Neuronal stem cell (in vitro differentiated cells): ENCODE measurements around the gene UBTF.

ENCODE experiments used
- DNase-seq: peaks from one replicate; pipeline ENCODE4 v3.0.0-alpha.2; 2013; ENCODE audit warnings: low spot score
- H2AFZ ChIP-seq: one replicate; pipeline ENCODE4 v1.6.1; 2013; ENCODE audit warnings: mild to moderate bottlenecking, low read length, inconsistent platforms
- H2AK5ac ChIP-seq: 2 replicates; pipeline ENCODE4 v1.6.1; 2013; ENCODE audit warnings: low read depth, mild to moderate bottlenecking, inconsistent platforms, low read length, moderate library complexity, mixed read lengths
- H2BK120ac ChIP-seq: 2 replicates; pipeline ENCODE4 v1.6.1; 2013; ENCODE audit warnings: low read depth, mild to moderate bottlenecking, inconsistent platforms, low read length, moderate library complexity, mixed read lengths
- H2BK12ac ChIP-seq: one replicate; pipeline ENCODE4 v1.6.1; 2013; ENCODE audit warnings: low read length, inconsistent platforms
- H2BK15ac ChIP-seq: 2 replicates; pipeline ENCODE4 v1.6.1; 2013; ENCODE audit warnings: mild to moderate bottlenecking, low read length, inconsistent platforms, mixed read lengths
- H2BK5ac ChIP-seq: one replicate; pipeline ENCODE4 v1.6.1; 2013; ENCODE audit warnings: inconsistent platforms, mild to moderate bottlenecking, low read length, moderate library complexity
- H3K14ac ChIP-seq: one replicate; pipeline ENCODE4 v1.6.1; 2013; ENCODE audit warnings: low read length, inconsistent platforms
- H3K18ac ChIP-seq: 2 replicates; pipeline ENCODE4 v1.6.1; 2013; ENCODE audit warnings: low read length, inconsistent platforms
- H3K23ac ChIP-seq: 2 replicates; pipeline ENCODE4 v1.6.1; 2013; ENCODE audit warnings: low read depth, mild to moderate bottlenecking, mixed read lengths, low read length, inconsistent platforms; ENCODE audit not compliant: poor library complexity
- H3K27ac ChIP-seq: replicated peaks from 3 replicates; pipeline ENCODE4 v1.5.1; 2013; ENCODE audit warnings: low read length, inconsistent platforms
- H3K27me3 ChIP-seq, 3 experiments: 2 replicates each; pipeline ENCODE4 v1.6.1; 2013; ENCODE audit warnings: low read length in 3 of 3, mild to moderate bottlenecking in 2 of 3, inconsistent platforms in 1 of 3, low read depth in 1 of 3, mixed read lengths in 1 of 3, moderate library complexity in 1 of 3; ENCODE audit not compliant: control insufficient read depth in 3 of 3, insufficient read depth in 3 of 3
- H3K36me3 ChIP-seq, 2 donors: replicated peaks in 1 of 2; 2 replicates each; pipeline ENCODE4 v1.6.1; 2013; ENCODE audit warnings: low read length in 2 of 2; ENCODE audit not compliant: control insufficient read depth in 2 of 2, insufficient read depth in 2 of 2
- H3K4ac ChIP-seq: 2 replicates; pipeline ENCODE4 v1.6.1; 2013; ENCODE audit warnings: inconsistent platforms, mild to moderate bottlenecking, low read length, moderate library complexity
- H3K4me1 ChIP-seq, 2 donors: 1 replicate in 1 of 2; 2 replicates in 1 of 2; pipeline ENCODE4 v1.6.1; 2013; ENCODE audit warnings: low read length in 2 of 2, low read depth in 1 of 2; ENCODE audit not compliant: control insufficient read depth in 2 of 2, insufficient read depth in 1 of 2
- H3K4me2 ChIP-seq: one replicate; pipeline ENCODE4 v1.6.1; 2013; ENCODE audit warnings: mild to moderate bottlenecking, low read length, inconsistent platforms; ENCODE audit not compliant: insufficient read depth, poor library complexity, severe bottlenecking
- H3K4me3 ChIP-seq, 2 donors: 2 replicates each; pipeline ENCODE4 v1.5.1; 2013; ENCODE audit warnings: low read length in 2 of 2, mild to moderate bottlenecking in 2 of 2, inconsistent platforms in 1 of 2, moderate library complexity in 1 of 2
- H3K79me1 ChIP-seq: one replicate; pipeline ENCODE4 v1.6.1; 2013; ENCODE audit warnings: low read depth, mild to moderate bottlenecking, inconsistent platforms, low read length, moderate library complexity
- H3K9ac ChIP-seq: one replicate; pipeline ENCODE4 v1.6.1; 2013; ENCODE audit warnings: mild to moderate bottlenecking, low read depth, low read length, inconsistent platforms; ENCODE audit not compliant: poor library complexity
- H3K9me3 ChIP-seq, 2 donors: replicated peaks in 1 of 2; 2 replicates each; pipeline versions ENCODE3 to v1.6.1; 2013; ENCODE audit warnings: low read length in 2 of 2, mild to moderate bottlenecking in 2 of 2, inconsistent platforms in 1 of 2, low read depth in 1 of 2, mixed read lengths in 1 of 2, moderate library complexity in 1 of 2; ENCODE audit not compliant: control insufficient read depth in 2 of 2, insufficient read depth in 1 of 2
- H4K8ac ChIP-seq: one replicate; pipeline ENCODE4 v1.6.1; 2013; ENCODE audit warnings: low read depth, mild to moderate bottlenecking, inconsistent platforms, low read length, moderate library complexity
- H4K91ac ChIP-seq: one replicate; pipeline ENCODE4 v1.6.1; 2013; ENCODE audit warnings: low read length, low read depth, mild to moderate bottlenecking, inconsistent platforms; ENCODE audit not compliant: poor library complexity
- WGBS, 2 donors: extraction: QIAGEN DNeasy Blood & Tissue Kit; methylation state at CpG; one replicate each; pipeline ENCODE4 v1.1.7; 2013; ENCODE audit warnings: missing lambda C conversion rate in 2 of 2, mixed read lengths in 1 of 2; ENCODE audit not compliant: insufficient read length in 2 of 2, insufficient replicate concordance in 1 of 2; ENCODE audit errors: extremely low coverage in 2 of 2; 5-methylcytosine and 5-hydroxymethylcytosine counted together

Gene UBTF

GRCh38 chr17:44217738-44218343 lies 1.6 kb downstream of the UBTF start:
- Histone ChIP-seq H3K9ac (peak overlapping the region; percentile 61), H3K79me1 (peaks cover 12% of the 10 kb centered on the region), H2AK5ac (peak overlapping the region; percentile 14), H3K14ac (no peak overlapping the region), H4K91ac (no peak overlapping the region), H3K27ac (peak overlapping the region; percentile 35), H2AFZ (peak overlapping the region; percentile 84), H3K4ac (no peak overlapping the region), H3K4me2 (peak overlapping the region; percentile 84), H3K18ac (peak overlapping the region; percentile 87), H3K4me1 (peaks cover 10 to 12% of the 10 kb centered on the region in 2 donors), H3K4me3 (peak overlapping the region; percentile 80 to 94), H4K8ac (no peak overlapping the region), H2BK120ac (no peak overlapping the region), H2BK15ac (no peak overlapping the region), H2BK12ac (no peak overlapping the region), H3K36me3 (peaks cover 31 to 50% of the 10 kb centered on the region in 2 donors), H3K9me3 (no peaks in the 10 kb centered on the region), H2BK5ac (no peak overlapping the region), H3K27me3 (no peaks in the 10 kb centered on the region), H3K23ac (peak overlapping the region; percentile 10)
- DNase-seq: no peak
- no CpG with 5 or more reads among the region's 10 CpGs for WGBS, 2 donors

- no peak for DNase-seq
- no peak overlapping the region for H2BK12ac ChIP-seq
- no peaks in the 10 kb centered on the region for H3K9me3 ChIP-seq
- no peak overlapping the region for H2AFZ ChIP-seq
- no peak overlapping the region for H3K23ac ChIP-seq
- H2AK5ac ChIP-seq: no peak overlapping the region
- H3K18ac ChIP-seq: no peak overlapping the region
- H3K27ac ChIP-seq: no peak overlapping the region
- peaks cover 32 to 60% of the 10 kb centered on the region in 2 donors for H3K36me3 ChIP-seq
- H2BK5ac ChIP-seq: no peak overlapping the region
- H3K27me3 ChIP-seq: no peaks in the 10 kb centered on the region
- no peak overlapping the region for H3K14ac ChIP-seq
- no peak overlapping the region for H2BK120ac ChIP-seq
- H3K4me2 ChIP-seq: no peak overlapping the region
- no peak overlapping the region for H4K91ac ChIP-seq
- no CpG with 5 or more reads among the region's 5 CpGs for WGBS, 2 donors
- no peak overlapping the region for H2BK15ac ChIP-seq
- peaks cover 14% of the 10 kb centered on the region for H3K79me1 ChIP-seq
- H3K4me1 ChIP-seq: peaks cover 5 to 6% of the 10 kb centered on the region in 2 donors
- H3K9ac ChIP-seq: no peak overlapping the region
- H3K4ac ChIP-seq: no peak overlapping the region
- no peak overlapping the region for H3K4me3 ChIP-seq
- H4K8ac ChIP-seq: no peak overlapping the region
Observed at GRCh38 chr17:44216694-44217093, 2.8 kb downstream of the UBTF start.

GRCh38 chr17:44216173-44216572 lies 3.3 kb downstream of the UBTF start:
- H3K4me1 ChIP-seq: peaks cover 5 to 6% of the 10 kb centered on the region in 2 donors
- H3K4me2 ChIP-seq: no peak overlapping the region
- no peak overlapping the region for H2BK5ac ChIP-seq
- H3K4ac ChIP-seq: no peak overlapping the region
- no peak overlapping the region for H4K8ac ChIP-seq
- H3K18ac ChIP-seq: no peak overlapping the region
- WGBS, 2 donors: no CpG with 5 or more reads among the region's 5 CpGs
- H2BK12ac ChIP-seq: no peak overlapping the region
- H3K9ac ChIP-seq: no peak overlapping the region
- no peak overlapping the region for H2BK15ac ChIP-seq
- H3K27ac ChIP-seq: no peak overlapping the region
- H3K23ac ChIP-seq: no peak overlapping the region
- H3K9me3 ChIP-seq: no peaks in the 10 kb centered on the region
- no peak overlapping the region for H2AK5ac ChIP-seq
- H3K79me1 ChIP-seq: peaks cover 12% of the 10 kb centered on the region
- no peaks in the 10 kb centered on the region for H3K27me3 ChIP-seq
- no peak overlapping the region for H3K14ac ChIP-seq
- H3K4me3 ChIP-seq: no peak overlapping the region
- H2BK120ac ChIP-seq: no peak overlapping the region
- peaks cover 37 to 65% of the 10 kb centered on the region in 2 donors for H3K36me3 ChIP-seq
- H4K91ac ChIP-seq: no peak overlapping the region
- no peak overlapping the region for H2AFZ ChIP-seq
- DNase-seq: no peak

- no peak overlapping the region for H2BK120ac ChIP-seq
- H3K4me3 ChIP-seq: no peak overlapping the region
- H3K9ac ChIP-seq: no peak overlapping the region
- DNase-seq: no peak
- no peaks in the 10 kb centered on the region for H3K9me3 ChIP-seq
- H2BK15ac ChIP-seq: no peak overlapping the region
- no peak overlapping the region for H2AFZ ChIP-seq
- H2AK5ac ChIP-seq: no peak overlapping the region
- H3K23ac ChIP-seq: no peak overlapping the region
- no peak overlapping the region for H3K4me2 ChIP-seq
- WGBS, 2 donors: no CpG with 5 or more reads among the region's 6 CpGs
- no peak overlapping the region for H4K91ac ChIP-seq
- H3K79me1 ChIP-seq: peaks cover 9% of the 10 kb centered on the region
- H3K36me3 ChIP-seq: peaks cover 41 to 77% of the 10 kb centered on the region in 2 donors
- no peak overlapping the region for H2BK12ac ChIP-seq
- peaks cover 5 to 8% of the 10 kb centered on the region in 2 donors for H3K4me1 ChIP-seq
- H3K27me3 ChIP-seq: no peaks in the 10 kb centered on the region
- no peak overlapping the region for H3K27ac ChIP-seq
- no peak overlapping the region for H3K18ac ChIP-seq
- no peak overlapping the region for H4K8ac ChIP-seq
- no peak overlapping the region for H2BK5ac ChIP-seq
- no peak overlapping the region for H3K14ac ChIP-seq
- no peak overlapping the region for H3K4ac ChIP-seq
Observed at GRCh38 chr17:44214896-44215295, 4.6 kb downstream of the UBTF start.
